ENCODE results near the gene BRINP3. TPM values are rescaled to one million over a fixed set of nuclear protein-coding genes. Genes with fewer than 3 reads are reported as not detected.
A peak's percentile ranks its signal among the peaks of the same experiment; 100 is the strongest.

Gene BRINP3
- total and polyA plus RNA-seq, 9 of the 15 experiments (the other 6 are each of a cell fraction or from before 2014, with no cell fraction given): 0.09 to 0.75 (median 0.19) TPM; not detected in 1

GRCh38 chr1:190436615-190437014 is 41.0 kb downstream of the BRINP3 start:
- peaks cover 2% of the 10 kb centered on the region; the same call in 1 of the 2 replicates for H3K9me3 ChIP-seq (replicated peaks; ENCODE audit: control insufficient read depth, insufficient read depth, low read depth, low read length)
- no peaks in the 10 kb centered on the region for H3K79me2 ChIP-seq (ENCODE audit: control insufficient read depth, insufficient read depth, low read length)
- WGBS (ENCODE audit: insufficient coverage, low coverage, missing lambda C conversion rate): 4% methylated on average over 1 of the region's 1 CpG
- FAIRE-seq (no peak), DNase-seq (ENCODE audit: extremely low read depth in 1 of 4, low spot score in 3 of 4) (peak in 1 of 4 experiments; percentile 15), ATAC-seq (no peak)
- H3K4me3 ChIP-seq: no peak overlapping the region
- H3K9ac ChIP-seq (ENCODE audit: insufficient read depth in 1 of 2, low read depth in 2 of 2, low read length in 2 of 2): no peak overlapping the region
- H3K9me1 ChIP-seq (ENCODE audit: control insufficient read depth, insufficient read depth, low read length): no peaks in the 10 kb centered on the region
- CTCF ChIA-PET (ENCODE audit: low intra/inter-chr PET ratio): no interaction called here
- H2AFZ ChIP-seq (ENCODE audit: low read depth, low read length): no peak overlapping the region
- no TSS peak for BruUV-seq (replicated peaks)
- intact Hi-C loops (cut with micrococcal nuclease) (no loop called here), in situ Hi-C loops (cut with MboI) (no loop called here)
- no peaks in the 10 kb centered on the region for H3K27me3 ChIP-seq (ENCODE audit: control insufficient read depth in 2 of 2, insufficient read depth in 2 of 2, low read length in 2 of 2)
- no peak overlapping the region for H3K4me2 ChIP-seq (ENCODE audit: insufficient read depth, low read length)
- no peaks in the 10 kb centered on the region for H3K4me1 ChIP-seq (replicated peaks in 1 of 2; ENCODE audit: control insufficient read depth in 2 of 2, insufficient read depth in 2 of 2, low read length in 2 of 2)
- H3K36me3 ChIP-seq (ENCODE audit: control insufficient read depth, insufficient read depth, low read length): no peaks in the 10 kb centered on the region
- H4K20me1 ChIP-seq (replicated peaks; ENCODE audit: control insufficient read depth, insufficient read depth, low read length): no peaks in the 10 kb centered on the region
- H3K27ac ChIP-seq (ENCODE audit: extremely low read depth, low read depth, low read length): no peak overlapping the region
- POLR2A ChIA-PET: interaction anchor here (0.6 kb wide), 1 partner anchor 1215 kb away, joined by 3 read pairs; no protein-coding TSS in a partner anchor
- no peak for TF ChIP-seq MCM3 (IDR thresholded peaks at IDR 0.05)
- no peak for TF ChIP-seq PCBP1 (IDR thresholded peaks at IDR 0.05; ENCODE audit: low read depth, low read length, poor library complexity, severe bottlenecking)
- TF ChIP-seq FOXJ3 (CRISPR knock-in tag; IDR thresholded peaks at IDR 0.05): no peak
- peak; percentile 5; the same call in 1 of the 2 replicates for TF ChIP-seq REST (IDR thresholded peaks at IDR 0.05; ENCODE audit: borderline replicate concordance)
- TF ChIP-seq REST (CRISPR knock-in tag; IDR thresholded peaks at IDR 0.05; ENCODE audit: low read depth): no peak
- TF ChIP-seq RBBP5 (IDR thresholded peaks at IDR 0.05; ENCODE audit: borderline replicate concordance, insufficient read depth, low read length, poor library complexity, severe bottlenecking): no peak
- peak in 1 of 2 experiments; percentile 46; a peak in 3 of 4 replicates for TF ChIP-seq RAD21 (CRISPR knock-in tag; conservative IDR thresholded peaks at IDR 0.05 in 1 of 2, IDR thresholded peaks at IDR 0.05 in 1 of 2)
- no peak for TF ChIP-seq ZFP91 (CRISPR knock-in tag; IDR thresholded peaks at IDR 0.05)
- TF ChIP-seq HDAC6 (IDR thresholded peaks at IDR 0.05; ENCODE audit: low read depth, low read length): no peak
- TF ChIP-seq MBD1 (CRISPR knock-in tag; IDR thresholded peaks at IDR 0.05): no peak
